CD4-positive, alpha-beta T cell treated with Interferon alpha-2 for 1 hour (primary cell): ENCODE measurements around the gene ILK.
A peak's percentile ranks its signal among the peaks of the same experiment; 100 is the strongest.

ENCODE experiments used
- DNase-seq, 2 donors: peaks; one replicate each; pipeline ENCODE4 v3.0.0-alpha.2; 2020 to 2022

Gene ILK

GRCh38 chr11:6574816-6575715 is 28.5 kb upstream of the ILK start:
- DNase-seq, result no peak

- DNase-seq, result no peak
These were observed 26.9 kb upstream of the ILK start for GRCh38 chr11:6576471-6577373.

GRCh38 chr11:6578134-6578533 is 25.4 kb upstream of the ILK start:
- no peak for DNase-seq

GRCh38 chr11:6579681-6580080 is 23.9 kb upstream of the ILK start:
- DNase-seq, result no peak

- DNase-seq, result no peak
These were observed 20.0 kb upstream of the ILK start for GRCh38 chr11:6583584-6583983.

GRCh38 chr11:6584528-6584927 is 19.0 kb upstream of the ILK start:
- DNase-seq, result no peak

GRCh38 chr11:6586434-6587359 is 16.9 kb upstream of the ILK start:
- no peak for DNase-seq

- DNase-seq, result no peak
These were observed 16.1 kb upstream of the ILK start for GRCh38 chr11:6587360-6587953.

- DNase-seq, result no peak
These were observed 15.6 kb upstream of the ILK start for GRCh38 chr11:6588018-6588417.

GRCh38 chr11:6594142-6594768 is 9.3 kb upstream of the ILK start:
- no peak for DNase-seq

- DNase-seq, result no peak
These were observed 7.2 kb upstream of the ILK start for GRCh38 chr11:6596239-6596877.

GRCh38 chr11:6598555-6598954 is 5.0 kb upstream of the ILK start:
- DNase-seq, result no peak

- DNase-seq, result no peak
These were observed 4.1 kb upstream of the ILK start for GRCh38 chr11:6599449-6599848.

GRCh38 chr11:6599881-6600390 is 3.6 kb upstream of the ILK start:
- no peak for DNase-seq

- DNase-seq, result no peak
These were observed 2.5 kb upstream of the ILK start for GRCh38 chr11:6601041-6601461.

- DNase-seq, result no peak
These were observed 1.3 kb upstream of the ILK start for GRCh38 chr11:6602096-6602940.

- DNase-seq, result peak; percentile 61 to 70
These were observed 580 bp downstream of the ILK start for GRCh38 chr11:6604081-6604626.

GRCh38 chr11:6604790-6605189 is 1.2 kb downstream of the ILK start:
- DNase-seq, result no peak

- peak; percentile 62 to 71 for DNase-seq
These were observed 3.1 kb downstream of the ILK start for GRCh38 chr11:6606471-6607189.
